T-helper 2 cell treated with Interferon-gamma antibody and Interleukin-4, amounts not matched to agents 5 μg/mL and 100 μg/mL, for 36 hours (primary cell): ENCODE measurements around the gene ROBO1.

Experiments used
- DNase-seq: peaks from one replicate; pipeline ENCODE4 v3.0.0; 2021; ENCODE audit warnings: low spot score
- H3K27ac Mint-ChIP-seq: one replicate; pipeline ENCODE4 v1.8.0; 2021; ENCODE audit warnings: mild to moderate bottlenecking, mixed read lengths
- H3K27me3 Mint-ChIP-seq: one replicate; pipeline ENCODE4 v1.8.0; 2021; ENCODE audit warnings: low read depth, mixed read lengths
- H3K36me3 Mint-ChIP-seq: one replicate; pipeline ENCODE4 v1.8.0; 2021; ENCODE audit warnings: low read depth, mixed read lengths
- H3K4me1 Mint-ChIP-seq: one replicate; pipeline ENCODE4 v1.8.0; 2021; ENCODE audit warnings: low read depth, mixed read lengths
- H3K4me3 Mint-ChIP-seq: one replicate; pipeline ENCODE4 v1.8.0; 2022; ENCODE audit warnings: mild to moderate bottlenecking, moderate library complexity, mixed read lengths
- H3K9me3 Mint-ChIP-seq: one replicate; pipeline ENCODE4 v1.8.0; 2021; ENCODE audit warnings: mixed read lengths

Gene ROBO1

GRCh38 chr3:78917536-78917935 is 850.3 kb downstream of the ROBO1 start:
- H3K4me3 Mint-ChIP-seq, result no peak overlapping the region
- H3K27me3 Mint-ChIP-seq, result no peaks in the 10 kb centered on the region
- H3K4me1 Mint-ChIP-seq, result no peaks in the 10 kb centered on the region
- DNase-seq, result no peak
- no peak overlapping the region for H3K27ac Mint-ChIP-seq
- H3K9me3 Mint-ChIP-seq, result no peaks in the 10 kb centered on the region
- H3K36me3 Mint-ChIP-seq, result no peaks in the 10 kb centered on the region

GRCh38 chr3:78913711-78914110 is 854.1 kb downstream of the ROBO1 start:
- H3K27ac Mint-ChIP-seq, result no peak overlapping the region
- H3K9me3 Mint-ChIP-seq, result no peaks in the 10 kb centered on the region
- H3K36me3 Mint-ChIP-seq, result no peaks in the 10 kb centered on the region
- DNase-seq, result no peak
- H3K4me3 Mint-ChIP-seq, result no peak overlapping the region
- H3K4me1 Mint-ChIP-seq, result no peaks in the 10 kb centered on the region
- H3K27me3 Mint-ChIP-seq, result no peaks in the 10 kb centered on the region

DNA sequence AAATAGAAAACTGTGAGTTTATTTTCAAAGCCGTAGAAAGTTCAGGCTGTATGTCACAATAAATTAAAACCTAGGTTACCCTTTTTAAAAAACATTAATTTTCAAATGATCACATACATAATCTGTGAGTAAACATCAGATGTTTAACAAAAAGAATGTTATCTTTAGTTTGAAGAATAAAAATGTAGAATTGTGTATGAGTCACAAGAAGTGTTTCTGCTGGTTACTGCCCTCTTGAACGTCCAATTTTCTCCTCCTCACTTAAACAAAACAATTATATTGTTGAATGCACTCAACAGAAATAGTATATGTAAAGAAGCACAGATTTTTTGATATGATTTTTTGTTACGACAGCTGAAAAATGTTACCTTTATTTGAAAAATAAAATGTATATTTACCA is 855.1 kb downstream of the ROBO1 start:
- Mint-ChIP-seq H3K4me1 (no peaks in the 10 kb centered on the region), H3K9me3 (no peaks in the 10 kb centered on the region), H3K36me3 (no peaks in the 10 kb centered on the region), H3K27me3 (no peaks in the 10 kb centered on the region), H3K4me3 (no peak overlapping the region), H3K27ac (no peak overlapping the region)
- no peak for DNase-seq

DNA sequence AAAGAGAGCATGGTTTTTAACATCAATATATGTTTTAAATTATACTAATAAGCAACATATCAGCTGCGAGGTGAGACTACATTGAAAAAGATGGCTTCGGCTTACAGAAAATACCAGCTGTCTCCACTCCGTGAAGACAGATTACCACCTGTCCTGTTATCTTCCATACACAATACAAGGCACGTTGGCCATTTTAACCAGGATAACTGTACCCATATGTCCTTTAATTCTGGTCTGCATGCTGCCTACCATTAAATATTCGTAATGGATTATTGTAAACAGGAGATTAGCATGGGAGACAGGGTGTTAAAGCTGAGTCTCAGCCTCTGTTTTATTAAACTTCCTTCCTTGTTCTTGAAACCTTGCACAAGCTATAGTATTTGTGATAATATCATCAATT is 855.5 kb downstream of the ROBO1 start:
- Mint-ChIP-seq H3K36me3 (no peaks in the 10 kb centered on the region), H3K27me3 (no peaks in the 10 kb centered on the region), H3K4me3 (no peak overlapping the region), H3K9me3 (peaks cover 4% of the 10 kb centered on the region), H3K27ac (no peak overlapping the region), H3K4me1 (no peaks in the 10 kb centered on the region)
- DNase-seq, result no peak

GRCh38 chr3:78911394-78911793 is 856.4 kb downstream of the ROBO1 start:
- no peak for DNase-seq
- H3K27ac Mint-ChIP-seq, result no peak overlapping the region
- peaks cover 8% of the 10 kb centered on the region for H3K9me3 Mint-ChIP-seq
- H3K27me3 Mint-ChIP-seq, result no peaks in the 10 kb centered on the region
- H3K36me3 Mint-ChIP-seq, result no peaks in the 10 kb centered on the region
- no peaks in the 10 kb centered on the region for H3K4me1 Mint-ChIP-seq
- H3K4me3 Mint-ChIP-seq, result no peak overlapping the region

DNA sequence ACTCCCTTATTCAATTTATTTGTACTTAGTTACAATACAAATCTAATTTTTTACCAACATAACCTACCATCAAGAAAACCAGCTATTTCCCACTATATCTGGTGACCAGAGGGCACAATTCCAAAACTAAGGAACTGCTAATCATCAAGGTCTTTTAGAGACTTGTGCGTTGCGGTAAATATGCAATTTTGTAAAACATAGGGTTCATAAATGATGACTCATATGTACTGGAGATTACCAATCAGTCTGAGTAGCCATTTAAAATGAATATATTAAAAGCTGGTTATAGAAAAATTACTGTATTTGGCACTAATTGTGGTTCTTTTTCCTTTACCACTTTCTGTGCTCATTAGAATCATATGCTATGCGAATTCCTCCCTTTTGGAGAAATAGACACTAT is 859.6 kb downstream of the ROBO1 start:
- Mint-ChIP-seq H3K9me3 (peaks cover 8% of the 10 kb centered on the region), H3K4me1 (no peaks in the 10 kb centered on the region), H3K27me3 (no peaks in the 10 kb centered on the region), H3K4me3 (no peak overlapping the region), H3K36me3 (no peaks in the 10 kb centered on the region), H3K27ac (no peak overlapping the region)
- no peak for DNase-seq

- DNase-seq, result no peak
- H3K36me3 Mint-ChIP-seq, result no peaks in the 10 kb centered on the region
- no peaks in the 10 kb centered on the region for H3K27me3 Mint-ChIP-seq
- no peak overlapping the region for H3K27ac Mint-ChIP-seq
- no peak overlapping the region for H3K4me3 Mint-ChIP-seq
- H3K4me1 Mint-ChIP-seq, result no peaks in the 10 kb centered on the region
- H3K9me3 Mint-ChIP-seq, result peaks cover 8% of the 10 kb centered on the region
These were observed 860.4 kb downstream of the ROBO1 start for GRCh38 chr3:78907367-78907766.

DNA sequence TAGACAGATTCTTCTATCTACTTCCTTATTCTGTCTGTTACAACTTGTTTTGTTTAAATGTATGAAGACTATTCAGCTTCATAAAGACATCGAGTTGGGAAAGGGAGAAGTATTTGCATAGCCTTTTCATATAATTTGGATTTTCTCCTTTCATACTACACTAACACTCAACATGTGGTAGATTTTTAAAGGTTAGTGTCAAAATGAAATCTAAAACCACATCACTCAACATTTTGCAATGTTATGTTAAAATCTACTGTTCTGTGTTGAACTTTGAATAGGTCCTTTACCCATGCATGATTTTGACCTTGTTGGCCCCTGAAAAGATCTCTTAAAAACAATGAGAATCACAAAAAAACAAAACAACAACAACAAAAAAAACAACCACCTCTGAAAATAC is 860.9 kb downstream of the ROBO1 start:
- no peaks in the 10 kb centered on the region for H3K4me1 Mint-ChIP-seq
- no peak for DNase-seq
- peaks cover 8% of the 10 kb centered on the region for H3K9me3 Mint-ChIP-seq
- no peak overlapping the region for H3K4me3 Mint-ChIP-seq
- no peaks in the 10 kb centered on the region for H3K27me3 Mint-ChIP-seq
- H3K27ac Mint-ChIP-seq, result no peak overlapping the region
- H3K36me3 Mint-ChIP-seq, result no peaks in the 10 kb centered on the region

- Mint-ChIP-seq H3K27me3 (no peaks in the 10 kb centered on the region), H3K9me3 (peaks cover 8% of the 10 kb centered on the region), H3K4me1 (no peaks in the 10 kb centered on the region), H3K4me3 (no peak overlapping the region), H3K27ac (no peak overlapping the region), H3K36me3 (no peaks in the 10 kb centered on the region)
- DNase-seq, result no peak
These were observed 861.6 kb downstream of the ROBO1 start for GRCh38 chr3:78906245-78906644.

- no peaks in the 10 kb centered on the region for H3K4me1 Mint-ChIP-seq
- no peak for DNase-seq
These were observed 862.1 kb downstream of the ROBO1 start for GRCh38 chr3:78905700-78906099.

DNA sequence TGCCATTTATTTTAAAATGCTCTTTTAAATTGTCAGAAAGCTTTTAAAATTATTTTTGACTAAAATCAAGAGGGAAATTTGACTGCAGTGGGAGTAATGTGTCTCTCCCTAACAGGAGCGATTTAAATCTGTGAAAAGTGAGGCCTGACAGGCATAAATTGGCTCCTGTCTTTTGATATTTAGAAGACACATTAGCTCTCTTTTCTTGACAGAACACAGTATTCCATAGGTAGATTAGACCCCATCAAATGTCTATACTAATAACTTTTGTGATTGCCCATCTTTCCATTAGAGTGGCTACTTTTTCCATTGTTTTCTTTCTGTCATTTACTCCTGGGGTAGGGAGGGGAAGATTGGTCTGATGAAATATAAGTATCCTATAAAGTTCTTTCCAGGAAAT is 866.3 kb downstream of the ROBO1 start:
- no peak for DNase-seq
- Mint-ChIP-seq H3K27ac (no peak overlapping the region), H3K9me3 (peaks cover under 1% of the 10 kb centered on the region), H3K36me3 (no peaks in the 10 kb centered on the region), H3K27me3 (no peaks in the 10 kb centered on the region), H3K4me1 (no peaks in the 10 kb centered on the region), H3K4me3 (no peak overlapping the region)

More at GRCh38 chr3:78905700-78906099, 862.1 kb downstream of the ROBO1 start:
- H3K27ac Mint-ChIP-seq, result no peak overlapping the region
- H3K36me3 Mint-ChIP-seq, result no peaks in the 10 kb centered on the region
- H3K27me3 Mint-ChIP-seq, result no peaks in the 10 kb centered on the region
- peaks cover 8% of the 10 kb centered on the region for H3K9me3 Mint-ChIP-seq
- no peak overlapping the region for H3K4me3 Mint-ChIP-seq

DNA sequence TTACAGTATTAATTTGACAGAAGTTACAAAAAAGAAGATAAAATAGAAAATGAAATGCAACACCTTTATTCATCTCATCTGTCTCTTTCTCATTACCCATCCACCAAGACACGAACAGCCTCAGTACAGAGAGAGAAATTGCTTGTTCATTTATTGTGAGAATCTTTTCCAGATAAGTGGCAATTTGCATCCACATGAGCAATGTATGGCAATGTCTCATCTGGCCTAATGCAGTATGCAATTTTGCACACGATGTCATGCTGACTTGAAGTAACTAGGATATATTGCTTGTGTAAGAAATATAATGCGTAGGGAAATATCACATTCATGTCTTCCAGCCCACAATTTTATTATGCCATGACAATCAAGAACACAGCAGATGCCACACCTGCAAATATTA is 866.9 kb downstream of the ROBO1 start:
- Mint-ChIP-seq H3K9me3 (peaks cover 7% of the 10 kb centered on the region), H3K4me1 (no peaks in the 10 kb centered on the region), H3K27me3 (no peaks in the 10 kb centered on the region), H3K27ac (no peak overlapping the region), H3K4me3 (no peak overlapping the region), H3K36me3 (no peaks in the 10 kb centered on the region)
- no peak for DNase-seq

DNA sequence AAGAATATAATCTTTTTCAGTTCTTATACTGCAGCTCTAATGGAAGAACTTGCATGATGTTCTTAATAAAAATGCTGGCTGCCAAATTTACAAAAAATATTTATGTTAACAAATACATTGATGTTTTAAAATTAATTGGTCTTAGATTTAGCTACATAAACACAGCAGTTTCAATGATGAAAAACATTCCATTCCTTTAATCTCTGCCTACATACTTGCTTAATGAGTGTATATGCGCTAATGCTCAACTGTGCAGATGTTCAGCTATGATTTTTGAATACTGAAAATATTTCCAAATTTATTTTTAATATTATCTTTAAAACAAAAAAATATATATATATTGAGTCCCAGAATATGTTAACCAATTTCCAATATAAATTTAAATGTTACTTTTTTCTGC is 867.4 kb downstream of the ROBO1 start:
- no peaks in the 10 kb centered on the region for H3K4me1 Mint-ChIP-seq
- H3K36me3 Mint-ChIP-seq, result no peaks in the 10 kb centered on the region
- H3K27ac Mint-ChIP-seq, result no peak overlapping the region
- DNase-seq, result no peak
- H3K4me3 Mint-ChIP-seq, result no peak overlapping the region
- peaks cover 8% of the 10 kb centered on the region for H3K9me3 Mint-ChIP-seq
- no peaks in the 10 kb centered on the region for H3K27me3 Mint-ChIP-seq

GRCh38 chr3:78895528-78895927 is 872.3 kb downstream of the ROBO1 start:
- DNase-seq, result no peak
- Mint-ChIP-seq H3K9me3 (peaks cover 21% of the 10 kb centered on the region), H3K4me1 (no peaks in the 10 kb centered on the region), H3K27ac (no peak overlapping the region), H3K27me3 (no peaks in the 10 kb centered on the region), H3K4me3 (no peak overlapping the region), H3K36me3 (no peaks in the 10 kb centered on the region)

- Mint-ChIP-seq H3K4me1 (no peaks in the 10 kb centered on the region), H3K4me3 (no peak overlapping the region), H3K27ac (no peak overlapping the region), H3K36me3 (no peaks in the 10 kb centered on the region), H3K9me3 (peaks cover 21% of the 10 kb centered on the region), H3K27me3 (no peaks in the 10 kb centered on the region)
- no peak for DNase-seq
These were observed 873.0 kb downstream of the ROBO1 start for GRCh38 chr3:78894787-78895186.
